Measurements from ENCODE around the gene TNFRSF14.

DNA sequence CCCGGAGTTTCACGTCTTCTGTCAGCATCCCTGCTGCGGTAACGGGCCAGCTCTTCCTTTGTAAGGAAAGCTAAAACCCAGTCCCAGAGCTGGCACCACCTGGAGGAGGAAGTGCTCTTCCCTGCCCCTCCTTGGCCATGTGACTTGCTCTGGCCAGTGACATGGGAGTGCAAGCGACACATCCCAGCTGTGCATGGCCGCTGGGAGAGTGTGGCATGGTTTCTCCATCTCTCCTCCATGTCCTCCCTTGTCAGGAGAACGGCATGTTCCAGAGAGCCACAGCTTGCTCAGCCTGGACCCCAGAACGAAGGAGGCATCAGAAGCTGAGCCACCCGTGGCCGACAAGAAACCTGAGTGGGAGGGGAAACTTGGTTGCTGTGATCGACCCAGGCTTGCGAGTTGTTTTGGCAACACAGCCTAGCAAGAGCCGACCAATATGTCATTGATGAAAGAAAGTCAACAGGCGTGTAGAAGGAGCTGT is 27.7 kb downstream of the TNFRSF14 start:
- TF ChIP-seq, protein P1, sequence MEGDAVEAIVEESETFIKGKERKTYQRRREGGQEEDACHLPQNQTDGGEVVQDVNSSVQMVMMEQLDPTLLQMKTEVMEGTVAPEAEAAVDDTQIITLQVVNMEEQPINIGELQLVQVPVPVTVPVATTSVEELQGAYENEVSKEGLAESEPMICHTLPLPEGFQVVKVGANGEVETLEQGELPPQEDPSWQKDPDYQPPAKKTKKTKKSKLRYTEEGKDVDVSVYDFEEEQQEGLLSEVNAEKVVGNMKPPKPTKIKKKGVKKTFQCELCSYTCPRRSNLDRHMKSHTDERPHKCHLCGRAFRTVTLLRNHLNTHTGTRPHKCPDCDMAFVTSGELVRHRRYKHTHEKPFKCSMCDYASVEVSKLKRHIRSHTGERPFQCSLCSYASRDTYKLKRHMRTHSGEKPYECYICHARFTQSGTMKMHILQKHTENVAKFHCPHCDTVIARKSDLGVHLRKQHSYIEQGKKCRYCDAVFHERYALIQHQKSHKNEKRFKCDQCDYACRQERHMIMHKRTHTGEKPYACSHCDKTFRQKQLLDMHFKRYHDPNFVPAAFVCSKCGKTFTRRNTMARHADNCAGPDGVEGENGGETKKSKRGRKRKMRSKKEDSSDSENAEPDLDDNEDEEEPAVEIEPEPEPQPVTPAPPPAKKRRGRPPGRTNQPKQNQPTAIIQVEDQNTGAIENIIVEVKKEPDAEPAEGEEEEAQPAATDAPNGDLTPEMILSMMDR (conservative IDR thresholded peaks at IDR 0.05; ENCODE audit: low read length) = no peak
- TF ChIP-seq EZH2phosphoT487 (IDR thresholded peaks at IDR 0.05; ENCODE audit: borderline replicate concordance, low read depth, low read length) = no peak
